HG02840 (cell line): Measurements from ENCODE around the gene OPA3.
A peak's percentile ranks its signal among the peaks of the same experiment; 100 is the strongest.
"Not testable (repeated sequence)": the region's sequence is repeated elsewhere in the genome, so short reads cannot be mapped to it uniquely, and the experiment has no call there.

Experiments
- ATAC-seq: cut with Tn5 transposase; IDR thresholded peaks from one replicate; pipeline ENCODE4 v1.9.1; 2021; ENCODE audit warnings: mild to moderate bottlenecking, moderate library complexity, moderate number of reproducible peaks; ENCODE audit not compliant: unreplicated experiment, low FRiP score

The OPA3 gene

GRCh38 chr19:45523642-45524256, 60.9 kb downstream of the OPA3 start:
- peak; percentile 58 for ATAC-seq

DNA sequence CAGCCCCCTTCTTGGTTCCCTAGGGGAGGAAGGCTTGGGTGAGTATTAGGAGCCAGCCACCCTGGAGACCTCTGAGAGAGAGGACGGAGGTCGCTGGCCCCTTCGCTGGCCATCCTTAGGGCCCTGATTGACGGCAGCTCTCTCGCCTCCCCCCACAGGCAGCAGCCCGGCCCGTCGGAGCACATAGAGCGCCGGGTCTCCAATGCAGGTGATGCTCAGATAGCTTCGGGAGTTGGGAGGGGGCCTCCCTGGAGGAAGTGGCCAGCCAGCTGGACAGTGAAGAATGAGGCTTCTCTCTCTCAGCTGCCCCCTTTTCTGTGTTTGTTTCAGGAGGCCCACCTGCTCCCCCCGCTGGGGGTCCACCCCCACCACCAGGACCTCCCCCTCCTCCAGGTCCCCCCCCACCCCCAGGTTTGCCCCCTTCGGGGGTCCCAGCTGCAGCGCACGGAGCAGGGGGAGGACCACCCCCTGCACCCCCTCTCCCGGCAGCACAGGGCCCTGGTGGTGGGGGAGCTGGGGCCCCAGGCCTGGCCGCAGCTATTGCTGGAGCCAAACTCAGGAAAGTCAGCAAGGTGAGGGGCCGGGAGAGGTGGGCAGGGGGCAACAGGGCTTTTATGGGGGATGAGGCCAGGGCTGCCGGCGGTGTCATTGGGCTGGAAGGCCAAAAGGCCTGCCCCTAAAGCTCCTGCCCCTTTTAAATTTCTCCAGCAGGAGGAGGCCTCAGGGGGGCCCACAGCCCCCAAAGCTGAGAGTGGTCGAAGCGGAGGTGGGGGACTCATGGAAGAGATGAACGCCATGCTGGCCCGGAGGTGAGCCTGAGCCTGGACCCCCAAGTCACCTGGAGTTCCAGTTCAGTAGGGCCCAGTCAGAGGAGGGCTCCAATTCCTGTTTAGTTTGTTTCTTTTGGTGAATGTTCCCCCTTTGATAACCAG, 62.3 kb downstream of the OPA3 start:
- no peak for ATAC-seq

DNA sequence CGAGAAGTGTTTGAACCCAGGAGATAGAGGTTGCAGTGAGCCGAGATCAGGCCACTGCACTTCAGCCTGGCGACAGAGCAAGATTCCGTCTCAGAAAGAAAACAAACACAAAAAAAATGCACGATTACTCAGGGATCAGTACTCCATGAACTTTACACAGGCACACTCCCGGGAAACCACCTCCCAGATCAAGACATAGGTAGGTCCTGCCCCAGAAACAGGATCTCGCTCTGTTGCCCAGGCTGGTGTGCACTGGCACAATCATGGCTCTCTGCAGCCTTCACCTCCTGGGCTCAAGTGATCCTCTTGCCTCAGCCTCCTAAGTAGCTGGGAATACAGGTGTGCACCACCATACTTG, 66.2 kb downstream of the OPA3 start:
- ATAC-seq = no peak

DNA sequence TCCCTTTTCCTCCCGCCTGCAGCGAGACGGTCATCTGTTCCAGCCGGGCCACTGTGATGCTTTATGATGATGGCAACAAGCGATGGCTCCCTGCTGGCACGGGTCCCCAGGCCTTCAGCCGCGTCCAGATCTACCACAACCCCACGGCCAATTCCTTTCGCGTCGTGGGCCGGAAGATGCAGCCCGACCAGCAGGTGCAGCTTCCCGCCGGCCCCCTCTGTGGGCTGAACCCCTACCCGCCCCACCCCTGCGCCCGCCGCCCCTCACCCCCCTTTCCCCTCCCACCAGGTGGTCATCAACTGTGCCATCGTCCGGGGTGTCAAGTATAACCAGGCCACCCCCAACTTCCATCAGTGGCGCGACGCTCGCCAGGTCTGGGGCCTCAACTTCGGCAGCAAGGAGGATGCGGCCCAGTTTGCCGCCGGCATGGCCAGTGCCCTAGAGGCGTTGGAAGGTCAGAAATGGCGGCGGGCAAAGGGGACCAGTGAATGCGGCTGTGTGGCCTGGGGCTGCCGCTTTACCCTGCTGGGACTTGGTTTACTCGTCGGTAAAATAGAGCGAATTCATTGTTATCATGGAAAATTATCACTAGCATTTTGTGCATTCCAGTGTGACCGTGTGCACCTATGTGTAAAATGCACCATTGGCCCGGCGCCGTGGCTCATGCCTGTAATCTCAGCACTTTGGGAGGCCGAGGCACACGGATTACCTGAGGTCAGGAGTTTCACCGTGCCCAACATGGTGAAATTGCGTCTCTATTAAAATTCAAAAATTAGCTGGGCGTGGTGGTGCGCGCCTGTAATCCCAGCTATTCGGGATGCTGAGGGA, 66.7 kb downstream of the OPA3 start:
- ATAC-seq = no peak

GRCh38 chr19:45517238-45517637, 67.4 kb downstream of the OPA3 start:
- ATAC-seq = no peak

DNA sequence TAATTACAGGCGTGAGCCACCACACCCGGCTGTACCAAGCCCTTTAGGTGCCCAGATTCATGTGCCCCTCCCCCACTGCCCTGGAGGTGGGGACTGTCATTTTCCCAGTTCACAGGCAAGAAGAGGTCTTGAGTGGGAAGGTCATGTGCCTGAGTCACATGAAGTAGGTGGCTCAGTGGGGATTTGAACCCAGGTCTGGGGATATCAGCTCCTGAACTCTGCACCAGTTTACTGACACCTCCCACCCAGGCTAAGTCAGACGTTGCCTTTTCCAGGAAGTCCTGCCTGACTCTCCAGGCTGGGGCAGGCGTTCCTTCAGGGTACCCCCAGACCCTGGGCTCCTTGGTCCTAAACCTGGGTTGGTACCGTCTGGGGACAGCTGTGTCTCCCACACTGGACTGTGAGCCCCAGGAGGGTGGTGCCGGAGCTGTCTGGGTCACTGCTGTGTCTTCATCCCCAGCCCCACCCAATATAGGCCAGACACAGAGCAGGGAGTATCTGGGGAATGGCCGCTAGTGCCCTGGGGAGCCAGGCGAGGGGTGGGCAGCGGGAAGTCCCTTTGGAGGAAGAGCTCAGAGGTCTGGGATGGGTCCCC, 68.7 kb downstream of the OPA3 start:
- no peak for ATAC-seq

DNA sequence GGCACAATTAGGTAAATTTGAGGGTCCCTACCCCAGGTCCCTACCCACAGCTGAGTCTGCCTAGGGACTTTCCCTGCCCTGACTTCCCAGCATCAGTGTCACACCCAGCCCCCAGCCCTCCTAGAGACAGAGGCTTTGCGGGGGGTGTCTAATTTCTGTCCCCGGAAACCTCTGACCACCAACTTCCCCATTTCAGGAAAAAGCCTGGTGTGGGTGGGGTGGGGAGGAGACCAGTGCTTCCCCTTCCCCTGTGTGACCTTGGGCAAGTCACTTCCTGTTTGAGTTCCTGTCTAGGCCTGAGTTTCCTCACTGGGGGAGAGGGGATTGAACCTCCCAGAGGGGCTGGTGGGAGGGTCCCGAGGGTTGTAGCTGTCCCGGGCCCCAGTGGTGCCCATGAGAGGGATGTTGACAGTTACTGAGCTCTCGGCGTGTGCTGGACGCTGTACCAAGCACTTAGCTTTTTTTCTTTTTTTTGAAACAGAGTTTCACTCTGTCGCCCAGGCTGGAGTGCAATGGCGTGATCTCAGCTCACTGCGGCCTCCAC, 69.4 kb downstream of the OPA3 start:
- no peak for ATAC-seq

- no peak for ATAC-seq
Measured at GRCh38 chr19:45514376-45515051, 70.1 kb downstream of the OPA3 start.

DNA sequence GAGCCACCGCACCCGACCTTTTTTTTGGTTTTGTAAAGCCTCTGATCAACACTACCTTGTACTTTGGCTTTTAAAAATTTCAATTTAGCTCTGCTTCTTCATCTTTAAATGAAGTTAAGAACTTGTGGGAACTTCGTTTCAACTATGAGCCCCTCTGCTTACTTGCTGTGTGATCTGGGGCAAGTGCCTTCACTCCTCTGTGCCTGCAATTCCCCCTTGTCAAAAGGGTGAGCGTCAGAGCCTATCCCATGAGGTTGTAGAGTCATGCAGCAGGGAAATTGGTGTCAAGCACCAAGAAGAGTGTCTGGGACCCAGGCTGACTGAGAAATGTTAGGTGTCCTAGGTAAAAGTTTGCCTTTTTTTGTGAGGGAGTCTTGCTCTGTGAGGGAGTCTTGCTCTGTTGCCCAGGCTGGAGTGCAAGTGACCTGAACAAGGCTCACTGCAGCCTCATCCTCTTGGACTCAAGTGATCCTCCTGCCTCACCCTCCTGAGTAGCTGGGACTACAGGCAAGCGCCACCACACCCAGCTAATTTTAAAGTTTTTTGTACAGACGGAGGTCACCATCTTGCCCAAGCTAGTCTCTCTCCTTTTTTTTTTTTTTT, 71.6 kb downstream of the OPA3 start:
- ATAC-seq = no peak

DNA sequence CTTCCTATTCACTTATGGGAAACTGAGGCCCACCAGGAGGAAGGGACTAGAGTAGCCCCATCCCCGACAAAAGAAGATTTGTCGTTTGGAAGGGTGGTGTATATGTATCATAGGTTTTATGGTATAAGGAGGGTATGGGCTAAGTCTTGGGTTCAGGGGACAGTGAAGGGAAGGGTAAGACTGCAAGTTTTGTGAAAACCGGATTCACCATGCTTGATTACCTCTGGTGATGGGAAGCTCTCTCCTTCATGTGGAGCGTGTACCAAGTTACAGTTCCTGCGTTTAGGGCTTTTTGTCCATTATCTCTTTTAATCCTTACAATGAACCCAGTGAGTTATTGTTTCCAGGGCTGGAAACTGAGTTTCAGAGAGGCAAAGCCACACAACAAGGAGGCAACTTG, 73.5 kb downstream of the OPA3 start:
- no peak for ATAC-seq

DNA sequence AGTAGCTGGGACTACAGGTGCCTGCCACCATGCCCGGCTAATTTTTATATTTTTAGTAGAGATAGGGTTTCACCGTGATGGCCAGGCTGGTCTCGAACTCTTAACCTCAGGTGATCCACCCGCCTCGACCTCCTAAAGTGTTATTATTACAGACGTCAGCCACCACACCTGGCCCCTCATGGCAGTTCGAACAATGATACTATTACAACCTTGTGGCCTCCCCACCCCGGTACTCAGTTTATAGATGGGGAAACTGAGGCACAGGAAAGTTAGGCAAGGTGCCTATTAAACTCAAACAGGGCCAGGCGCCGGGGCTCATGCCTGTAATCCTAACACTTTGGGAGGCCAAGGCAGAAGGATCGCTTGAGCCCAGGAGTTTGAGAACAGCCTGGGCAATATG, 74.2 kb downstream of the OPA3 start:
- ATAC-seq = not testable (repeated sequence)

- no peak for ATAC-seq
Measured at GRCh38 chr19:45509692-45510015, 74.9 kb downstream of the OPA3 start.

DNA sequence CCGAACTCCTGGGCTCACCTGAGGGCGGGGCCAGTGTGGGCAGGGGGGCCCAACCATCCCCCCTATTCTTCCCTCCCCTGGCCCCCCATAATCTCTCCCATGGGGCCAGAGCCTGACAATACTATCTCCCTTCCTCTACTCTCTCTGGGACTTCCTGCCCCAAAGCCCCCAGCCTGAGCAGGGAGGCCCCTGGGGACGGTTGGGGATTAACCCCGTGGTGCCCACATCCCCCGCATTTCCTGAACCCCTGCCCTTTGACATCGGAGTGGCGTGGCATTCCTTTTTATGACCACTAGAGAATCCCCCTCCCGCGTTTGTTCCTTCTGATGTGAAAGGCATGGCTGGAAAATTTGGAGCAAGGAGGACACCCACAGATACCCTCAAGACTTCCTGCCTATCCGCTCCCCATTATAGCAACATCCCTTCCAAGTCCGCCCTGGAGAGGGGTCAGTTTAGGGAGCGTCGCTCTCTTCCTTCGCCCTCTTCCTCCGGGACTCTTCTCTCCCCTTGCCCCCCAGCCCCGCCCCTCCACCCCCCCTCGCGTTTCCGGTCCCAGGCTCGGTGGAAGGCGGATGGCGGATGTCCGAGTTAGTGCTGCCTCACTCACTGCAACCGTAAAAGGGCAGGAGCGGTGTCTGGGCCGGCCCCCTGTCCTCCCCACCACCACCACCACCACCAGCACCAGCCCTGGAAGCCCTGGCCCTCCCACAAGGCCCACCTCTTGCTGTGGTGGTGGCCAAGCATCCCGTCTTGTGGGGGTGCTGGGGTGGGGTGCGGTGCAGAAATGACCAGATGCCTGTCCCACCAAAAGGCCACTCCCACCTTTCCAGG, 75.5 kb downstream of the OPA3 start:
- ATAC-seq = no peak

DNA sequence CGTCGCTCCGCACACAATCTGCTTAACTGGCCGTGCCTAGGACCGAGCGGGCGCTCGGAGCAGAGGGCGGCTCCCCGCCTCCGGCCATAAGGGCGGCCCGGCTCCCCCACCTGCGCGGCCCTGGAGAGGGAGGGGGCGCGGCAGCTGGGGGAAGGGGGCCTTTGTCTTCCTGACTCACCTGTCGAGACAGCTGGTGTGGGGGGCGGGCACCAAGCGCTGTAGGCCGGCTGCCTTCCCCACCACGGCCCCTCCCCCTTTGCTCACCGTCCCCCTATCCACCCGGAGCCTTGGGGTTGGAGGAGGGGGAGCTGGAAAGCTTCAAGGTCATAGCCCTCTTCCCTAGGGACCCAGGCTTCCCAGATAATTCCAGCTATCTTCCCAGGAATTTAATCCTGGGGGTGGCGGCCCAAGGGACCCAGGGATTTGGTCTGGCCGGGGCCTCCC, 76.2 kb downstream of the OPA3 start:
- ATAC-seq = no peak

DNA sequence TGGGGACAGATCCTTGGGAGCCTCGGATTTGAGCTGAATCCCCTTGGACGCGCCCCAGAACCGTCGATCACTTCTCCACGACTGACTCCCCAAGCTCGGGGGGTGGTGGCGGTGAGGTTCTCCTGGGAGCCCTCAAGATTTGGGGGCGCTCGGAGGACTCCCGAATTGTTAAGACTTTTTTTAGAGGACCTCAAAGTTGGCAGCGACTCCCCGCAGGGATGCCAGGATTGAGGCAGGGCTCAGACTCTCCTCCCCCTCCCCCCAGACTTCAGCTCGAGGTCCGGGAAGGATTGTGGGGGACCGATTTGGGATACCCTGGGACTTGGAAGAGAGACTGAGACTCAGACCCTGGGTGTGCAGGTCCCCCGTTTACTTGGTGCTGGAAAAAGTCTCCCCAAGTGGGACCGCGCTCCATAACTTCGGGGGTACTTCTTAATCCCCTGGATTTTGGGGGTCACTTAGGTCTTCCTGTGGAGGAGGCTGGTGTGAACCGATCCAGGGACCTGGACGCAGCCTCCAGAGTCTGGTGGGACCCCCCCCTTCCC, 76.7 kb downstream of the OPA3 start:
- ATAC-seq = no peak

GRCh38 chr19:45506989-45507871, 77.4 kb downstream of the OPA3 start, which contains the start of gene VASP:
TSS of gene VASP (plus strand) at chr19:45507479. CDS start at chr19:45507772, 293 bp downstream.
- peak; percentile 54 for ATAC-seq

GRCh38 chr19:45506246-45506988, 78.2 kb downstream of the OPA3 start:
- peak; percentile 54 for ATAC-seq
